Neural cell (in vitro differentiated cells): ENCODE measurements around the gene ANKRD33B.

Experiments
- EZH2 ChIP-seq: fragments of 200-600, 300-800 bp; shearing (Covaris generic), sonication (generic); IDR thresholded peaks from 2 replicates; pipeline ENCODE4 v1.6.1; 2014; ENCODE audit warnings: antibody characterized with exemption, low read length, borderline replicate concordance, mild to moderate bottlenecking; ENCODE audit not compliant: insufficient read depth, poor library complexity, severe bottlenecking
- POLR2AphosphoS5 ChIP-seq: IDR thresholded peaks from 2 replicates; pipeline ENCODE4 v1.6.1; 2012
- TF ChIP-seq, protein P1 (sequence below): fragments of 450-650 bp; IDR thresholded peaks from 2 replicates; pipeline ENCODE4 v1.5.1; 2014; ENCODE audit warnings: antibody characterized with exemption, mild to moderate bottlenecking, moderate library complexity; ENCODE audit not compliant: poor library complexity, severe bottlenecking

DNA sequence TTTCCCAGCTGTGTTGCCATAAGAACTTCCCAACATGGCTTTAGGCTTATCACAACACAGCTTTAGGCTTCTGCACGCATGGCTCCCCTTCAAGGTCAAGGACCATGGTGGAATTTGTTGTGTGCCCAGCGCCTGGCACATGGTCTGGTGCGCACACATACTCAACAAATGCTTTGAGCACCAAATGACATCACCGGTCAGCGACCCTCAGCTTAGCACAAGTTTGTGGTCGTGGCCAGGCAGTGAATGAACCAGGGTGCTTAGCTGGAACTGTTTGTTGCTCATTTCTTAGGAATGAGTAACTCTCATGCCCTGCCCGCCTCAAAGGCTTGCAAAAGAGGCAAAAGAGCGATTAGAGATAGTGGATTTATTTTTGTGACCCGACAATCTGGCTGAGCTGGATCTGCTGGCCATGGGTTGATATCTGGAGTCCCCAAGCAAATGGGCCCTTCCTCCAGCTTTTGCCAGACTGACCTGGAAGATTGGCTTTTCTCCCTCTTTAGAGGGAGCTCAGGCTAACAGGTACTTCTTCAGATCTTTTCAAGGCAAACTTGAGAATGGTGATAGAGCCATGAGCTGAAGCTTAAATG is 138.3 kb downstream of the ANKRD33B start:
- TF ChIP-seq POLR2AphosphoS5 = no peak
- TF ChIP-seq, protein P1, sequence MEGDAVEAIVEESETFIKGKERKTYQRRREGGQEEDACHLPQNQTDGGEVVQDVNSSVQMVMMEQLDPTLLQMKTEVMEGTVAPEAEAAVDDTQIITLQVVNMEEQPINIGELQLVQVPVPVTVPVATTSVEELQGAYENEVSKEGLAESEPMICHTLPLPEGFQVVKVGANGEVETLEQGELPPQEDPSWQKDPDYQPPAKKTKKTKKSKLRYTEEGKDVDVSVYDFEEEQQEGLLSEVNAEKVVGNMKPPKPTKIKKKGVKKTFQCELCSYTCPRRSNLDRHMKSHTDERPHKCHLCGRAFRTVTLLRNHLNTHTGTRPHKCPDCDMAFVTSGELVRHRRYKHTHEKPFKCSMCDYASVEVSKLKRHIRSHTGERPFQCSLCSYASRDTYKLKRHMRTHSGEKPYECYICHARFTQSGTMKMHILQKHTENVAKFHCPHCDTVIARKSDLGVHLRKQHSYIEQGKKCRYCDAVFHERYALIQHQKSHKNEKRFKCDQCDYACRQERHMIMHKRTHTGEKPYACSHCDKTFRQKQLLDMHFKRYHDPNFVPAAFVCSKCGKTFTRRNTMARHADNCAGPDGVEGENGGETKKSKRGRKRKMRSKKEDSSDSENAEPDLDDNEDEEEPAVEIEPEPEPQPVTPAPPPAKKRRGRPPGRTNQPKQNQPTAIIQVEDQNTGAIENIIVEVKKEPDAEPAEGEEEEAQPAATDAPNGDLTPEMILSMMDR = no peak
- no peak for TF ChIP-seq EZH2
